Naive thymus-derived CD4-positive, alpha-beta T cell (primary cell): ENCODE measurements around the gene CDKAL1. TPM values are rescaled to one million over a fixed set of nuclear protein-coding genes. Genes with fewer than 3 reads are reported as not detected.

Source experiments
- ATAC-seq: fragments of 150-1000 bp; cut with Tn5 transposase; 2 replicates; pipeline ENCODE4 v1.10.0; 2021; ENCODE audit warnings: mild to moderate bottlenecking, moderate library complexity
- CTCF ChIA-PET: fragments of 350-600 bp; sonication (Branson Sonifier 250); formaldehyde crosslinking; loops from one replicate; lab custom pipeline; 2021; ENCODE audit warnings: antibody characterized with exemption; lab: Charles Lee
- POLR2A ChIA-PET: fragments of 350-600 bp; sonication (Branson Sonifier 250); formaldehyde crosslinking; loops from one replicate; lab custom pipeline; 2021; ENCODE audit warnings: antibody characterized with exemption, inconsistent platforms; lab: Charles Lee
- DNase-seq, 9 donors: peaks; one replicate each; pipeline versions ENCODE4 v3.0.0 to v3.0.0-alpha.2; 2020 to 2022; ENCODE audit warnings: mixed read lengths in 1 of 9
- H3K27ac ChIP-seq: one replicate; pipeline ENCODE4 v1.7.0; 2013; ENCODE audit warnings: mild to moderate bottlenecking, low read depth, low read length, moderate library complexity
- H3K27me3 ChIP-seq, 2 donors: one replicate each; pipeline ENCODE4 v1.7.0; 2013; ENCODE audit warnings: low read length in 2 of 2, mild to moderate bottlenecking in 2 of 2, moderate library complexity in 2 of 2; ENCODE audit not compliant: control insufficient read depth in 2 of 2, insufficient read depth in 2 of 2
- H3K36me3 ChIP-seq, 3 experiments: 1 replicate in 2 of 3; 2 replicates in 1 of 3; pipeline ENCODE4 v1.7.0; 2013; ENCODE audit warnings: low read length in 3 of 3, mild to moderate bottlenecking in 3 of 3, moderate library complexity in 1 of 3; ENCODE audit not compliant: insufficient read depth in 3 of 3, control insufficient read depth in 2 of 3
- H3K4me1 ChIP-seq, 2 donors: one replicate each; pipeline ENCODE4 v1.7.0; 2013; ENCODE audit warnings: low read length in 2 of 2, mild to moderate bottlenecking in 2 of 2, moderate library complexity in 1 of 2; ENCODE audit not compliant: control insufficient read depth in 2 of 2, insufficient read depth in 2 of 2
- H3K4me3 ChIP-seq: 2 replicates; pipeline ENCODE4 v1.7.0; 2013; ENCODE audit warnings: mild to moderate bottlenecking, low read length
- H3K9me3 ChIP-seq, 3 experiments: 1 replicate in 2 of 3; 2 replicates in 1 of 3; pipeline ENCODE4 v1.7.0; 2013; ENCODE audit warnings: low read length in 3 of 3; ENCODE audit not compliant: control insufficient read depth in 2 of 3
- H3K27ac Mint-ChIP-seq, 9 donors: one replicate each; pipeline ENCODE4 v1.8.0; 2020 to 2022; ENCODE audit warnings: mixed read lengths in 9 of 9, mild to moderate bottlenecking in 8 of 9, moderate library complexity in 5 of 9, inconsistent platforms in 2 of 9
- H3K27me3 Mint-ChIP-seq, 5 donors: one replicate each; pipeline ENCODE4 v1.8.0; 2021 to 2022; ENCODE audit warnings: mixed read lengths in 5 of 5, mild to moderate bottlenecking in 1 of 5
- H3K36me3 Mint-ChIP-seq, 5 donors: one replicate each; pipeline ENCODE4 v1.8.0; 2020 to 2022; ENCODE audit warnings: mixed read lengths in 5 of 5, mild to moderate bottlenecking in 3 of 5, inconsistent platforms in 1 of 5
- H3K4me1 Mint-ChIP-seq, 7 donors: one replicate each; pipeline ENCODE4 v1.8.0; 2020 to 2022; ENCODE audit warnings: mixed read lengths in 7 of 7, mild to moderate bottlenecking in 3 of 7, inconsistent platforms in 1 of 7
- H3K4me3 Mint-ChIP-seq, 10 donors: one replicate each; pipeline ENCODE4 v1.8.0; 2020 to 2022; ENCODE audit warnings: mild to moderate bottlenecking in 10 of 10, mixed read lengths in 10 of 10, moderate library complexity in 6 of 10, inconsistent platforms in 2 of 10
- H3K9me3 Mint-ChIP-seq, 11 donors: one replicate each; pipeline ENCODE4 v1.8.0; 2020 to 2022; ENCODE audit warnings: mixed read lengths in 11 of 11, mild to moderate bottlenecking in 4 of 11, inconsistent platforms in 1 of 11, moderate library complexity in 1 of 11
- intact Hi-C, 2 donors: fragments of 100-400 bp; cut with micrococcal nuclease; formaldehyde crosslinking; loops; one replicate each; pipeline ENCODE4 v1.15.1; 2023
- polyA plus RNA-seq, 2 donors: library from polyadenylated mRNA; unstranded; fragments of 300-500 nt; fragmentation: Illumina TruSeq; gene quantifications; one replicate each; pipeline ENCODE4 v1.2.3, GENCODE V29; 2021
- total RNA-seq, 6 experiments: library from RNA in 5 of 6; stranded (reverse) in 5 of 6; gene quantifications; 1 replicate in 5 of 6; 2 replicates in 1 of 6; pipeline ENCODE4 v1.2.3 and lab custom pipeline; 2021 to 2026

Gene CDKAL1
- total and polyA plus RNA-seq, 7 experiments from 2014 or later: 23.6 to 35.8 (median 29.8) TPM

GRCh38 chr6:20811109-20811761, 277.0 kb downstream of the CDKAL1 start:
- Histone ChIP-seq H3K4me1 (no peaks in the 10 kb centered on the region), H3K27me3 (no peaks in the 10 kb centered on the region), H3K9me3 (no peaks in the 10 kb centered on the region), H3K36me3 (no peaks in the 10 kb centered on the region), H3K27ac (no peak overlapping the region), H3K4me3 (no peak overlapping the region)
- POLR2A ChIA-PET: no interaction called here
- CTCF ChIA-PET: no interaction called here
- Mint-ChIP-seq H3K4me3 (no peak overlapping the region), H3K27ac (no peak overlapping the region), H3K27me3 (no peaks in the 10 kb centered on the region), H3K9me3 (peaks cover 0 to 17% (median 4%) of the 10 kb centered on the region in 11 donors), H3K36me3 (peaks cover 13 to 65% (median 36%) of the 10 kb centered on the region in 5 donors), H3K4me1 (peaks cover 0 to 16% (median 5%) of the 10 kb centered on the region in 7 donors)
- no peak for DNase-seq
- intact Hi-C loops: no loop called here
- ATAC-seq: no peak

GRCh38 chr6:20812776-20813175, 278.5 kb downstream of the CDKAL1 start:
- no peak for ATAC-seq
- Mint-ChIP-seq H3K27ac (no peak overlapping the region), H3K9me3 (peaks cover 0 to 13% (median 0%) of the 10 kb centered on the region in 11 donors), H3K27me3 (no peaks in the 10 kb centered on the region), H3K4me1 (peaks cover 0 to 17% (median 5%) of the 10 kb centered on the region in 7 donors), H3K4me3 (no peak overlapping the region), H3K36me3 (peaks cover 7 to 62% (median 31%) of the 10 kb centered on the region in 5 donors)
- no peak for DNase-seq
- no peaks in the 10 kb centered on the region for H3K4me1 ChIP-seq
- H3K4me3 ChIP-seq: no peak overlapping the region
- POLR2A ChIA-PET: no interaction called here
- CTCF ChIA-PET: no interaction called here
- no peak overlapping the region for H3K27ac ChIP-seq
- H3K36me3 ChIP-seq: no peaks in the 10 kb centered on the region
- no peaks in the 10 kb centered on the region for H3K9me3 ChIP-seq
- H3K27me3 ChIP-seq: no peaks in the 10 kb centered on the region
- intact Hi-C loops: no loop called here

- Histone ChIP-seq H3K27me3 (no peaks in the 10 kb centered on the region), H3K9me3 (no peaks in the 10 kb centered on the region), H3K36me3 (no peaks in the 10 kb centered on the region), H3K4me3 (no peak overlapping the region), H3K4me1 (no peaks in the 10 kb centered on the region), H3K27ac (no peak overlapping the region)
- ChIA-PET POLR2A (no interaction called here), CTCF (no interaction called here)
- Mint-ChIP-seq H3K4me3 (no peak overlapping the region), H3K27me3 (no peaks in the 10 kb centered on the region), H3K9me3 (peaks cover 0 to 13% (median 0%) of the 10 kb centered on the region in 11 donors), H3K4me1 (peaks cover 0 to 17% (median 5%) of the 10 kb centered on the region in 7 donors), H3K27ac (no peak overlapping the region), H3K36me3 (peaks cover 7 to 54% (median 39%) of the 10 kb centered on the region in 5 donors)
- ATAC-seq (no peak), DNase-seq (no peak)
- intact Hi-C loops: no loop called here
Observed at GRCh38 chr6:20814494-20814893, 280.2 kb downstream of the CDKAL1 start.

DNA sequence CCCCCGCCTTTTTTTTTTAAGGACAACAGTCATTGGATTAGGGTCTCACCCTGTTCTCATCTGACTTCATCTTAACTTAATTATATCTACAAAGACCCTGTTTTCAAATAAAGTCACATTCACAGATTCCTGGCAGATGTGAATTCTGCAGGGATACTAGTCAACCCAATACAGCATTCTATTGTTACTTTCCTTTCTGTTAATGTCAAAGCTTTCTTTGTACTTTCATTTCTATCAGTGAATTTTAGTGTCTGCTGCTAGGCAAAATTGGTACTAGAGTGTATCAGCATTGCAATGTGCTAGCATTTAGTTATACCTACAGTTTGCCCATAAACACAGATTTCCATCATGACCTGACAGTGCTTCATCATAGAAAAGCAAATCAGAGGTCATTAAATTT, 281.9 kb downstream of the CDKAL1 start:
- CTCF ChIA-PET: no interaction called here

GRCh38 chr6:20817806-20818320, 283.6 kb downstream of the CDKAL1 start:
- POLR2A ChIA-PET: no interaction called here
- no peak for ATAC-seq

More for the DNA sequence above, 281.9 kb downstream of the CDKAL1 start:
- POLR2A ChIA-PET: no interaction called here
- no peaks in the 10 kb centered on the region for H3K36me3 ChIP-seq
- H3K27me3 Mint-ChIP-seq: no peaks in the 10 kb centered on the region
- no peak overlapping the region for H3K4me3 ChIP-seq
- peaks cover 0 to 13% (median 0%) of the 10 kb centered on the region in 11 donors for H3K9me3 Mint-ChIP-seq
- intact Hi-C loops: no loop called here
- no peak overlapping the region for H3K4me3 Mint-ChIP-seq
- H3K36me3 Mint-ChIP-seq: peaks cover 14 to 54% (median 45%) of the 10 kb centered on the region in 5 donors
- H3K27ac Mint-ChIP-seq: no peak overlapping the region
- ATAC-seq (no peak), DNase-seq (no peak)
- no peaks in the 10 kb centered on the region for H3K4me1 ChIP-seq
- H3K27me3 ChIP-seq: no peaks in the 10 kb centered on the region
- H3K9me3 ChIP-seq: no peaks in the 10 kb centered on the region
- H3K4me1 Mint-ChIP-seq: peaks cover 0 to 22% (median 6%) of the 10 kb centered on the region in 7 donors
- no peak overlapping the region for H3K27ac ChIP-seq

GRCh38 chr6:20819774-20820400, 285.6 kb downstream of the CDKAL1 start:
- Histone ChIP-seq H3K27ac (no peak overlapping the region), H3K36me3 (no peaks in the 10 kb centered on the region), H3K4me3 (no peak overlapping the region), H3K27me3 (no peaks in the 10 kb centered on the region), H3K4me1 (no peaks in the 10 kb centered on the region), H3K9me3 (no peaks in the 10 kb centered on the region)
- Mint-ChIP-seq H3K4me1 (peaks cover 0 to 16% (median 3%) of the 10 kb centered on the region in 7 donors), H3K27me3 (no peaks in the 10 kb centered on the region), H3K27ac (no peak overlapping the region), H3K9me3 (peaks cover 0 to 9% (median 1%) of the 10 kb centered on the region in 11 donors), H3K36me3 (peaks cover 13 to 60% (median 44%) of the 10 kb centered on the region in 5 donors), H3K4me3 (no peak overlapping the region)
- intact Hi-C loops: no loop called here
- ATAC-seq (no peak), DNase-seq (no peak)
- ChIA-PET POLR2A (no interaction called here), CTCF (interaction anchor here (0.6 kb wide), 1 partner anchor 69 kb away, joined by 3 read pairs; no protein-coding TSS in a partner anchor)

More at GRCh38 chr6:20817806-20818320, 283.6 kb downstream of the CDKAL1 start:
- peaks cover 0 to 22% (median 6%) of the 10 kb centered on the region in 7 donors for H3K4me1 Mint-ChIP-seq
- no peak overlapping the region for H3K4me3 Mint-ChIP-seq
- Histone ChIP-seq H3K4me1 (no peaks in the 10 kb centered on the region), H3K27me3 (no peaks in the 10 kb centered on the region), H3K4me3 (no peak overlapping the region), H3K36me3 (no peaks in the 10 kb centered on the region), H3K27ac (no peak overlapping the region), H3K9me3 (no peaks in the 10 kb centered on the region)
- peak overlapping the region in 1 of 9 donors; percentile 0 for H3K27ac Mint-ChIP-seq
- H3K27me3 Mint-ChIP-seq: no peaks in the 10 kb centered on the region
- H3K36me3 Mint-ChIP-seq: peaks cover 14 to 61% (median 52%) of the 10 kb centered on the region in 5 donors
- DNase-seq: no peak
- intact Hi-C loops: no loop called here
- H3K9me3 Mint-ChIP-seq: peaks cover 0 to 11% (median 1%) of the 10 kb centered on the region in 11 donors
- CTCF ChIA-PET: no interaction called here
